GM21786 (cell line): ENCODE results near the gene RNF214.

Source experiments
- ATAC-seq: cut with Tn5 transposase; IDR thresholded peaks from one replicate; pipeline ENCODE4 v1.9.1; 2021; ENCODE audit not compliant: unreplicated experiment

Gene RNF214

DNA sequence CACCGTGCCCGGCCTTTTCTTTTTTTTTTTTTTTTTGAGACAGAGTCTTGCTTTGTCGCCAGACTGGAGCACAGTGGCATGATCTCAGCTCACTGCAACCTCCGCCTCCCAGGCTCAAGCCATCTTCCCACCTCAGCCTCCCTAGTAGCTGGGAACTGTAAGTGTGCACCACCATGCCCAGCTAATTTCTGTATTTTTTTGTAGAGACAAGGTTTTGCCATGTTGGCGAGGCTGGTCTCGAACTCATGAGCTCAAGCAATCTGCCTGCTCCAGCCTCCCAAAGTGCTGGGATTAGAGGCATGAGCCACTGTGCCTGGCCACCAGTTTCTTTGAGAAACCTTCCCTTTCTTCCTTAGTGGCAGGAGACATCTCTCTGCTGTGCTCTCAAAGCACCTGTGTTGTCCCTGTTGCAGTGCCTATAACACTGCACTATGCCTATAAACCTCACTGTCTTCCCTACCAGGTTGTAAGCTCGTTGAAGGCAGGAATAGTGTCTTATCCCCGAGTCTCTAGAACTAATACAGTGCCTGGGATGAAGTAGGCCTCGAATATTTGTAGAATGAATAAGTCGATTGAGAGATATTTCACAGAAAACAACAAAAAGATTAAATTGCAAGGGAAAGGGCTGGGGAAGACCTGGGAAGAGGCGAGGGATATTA lies 19.6 kb upstream of the RNF214 start:
- ATAC-seq: no peak

DNA sequence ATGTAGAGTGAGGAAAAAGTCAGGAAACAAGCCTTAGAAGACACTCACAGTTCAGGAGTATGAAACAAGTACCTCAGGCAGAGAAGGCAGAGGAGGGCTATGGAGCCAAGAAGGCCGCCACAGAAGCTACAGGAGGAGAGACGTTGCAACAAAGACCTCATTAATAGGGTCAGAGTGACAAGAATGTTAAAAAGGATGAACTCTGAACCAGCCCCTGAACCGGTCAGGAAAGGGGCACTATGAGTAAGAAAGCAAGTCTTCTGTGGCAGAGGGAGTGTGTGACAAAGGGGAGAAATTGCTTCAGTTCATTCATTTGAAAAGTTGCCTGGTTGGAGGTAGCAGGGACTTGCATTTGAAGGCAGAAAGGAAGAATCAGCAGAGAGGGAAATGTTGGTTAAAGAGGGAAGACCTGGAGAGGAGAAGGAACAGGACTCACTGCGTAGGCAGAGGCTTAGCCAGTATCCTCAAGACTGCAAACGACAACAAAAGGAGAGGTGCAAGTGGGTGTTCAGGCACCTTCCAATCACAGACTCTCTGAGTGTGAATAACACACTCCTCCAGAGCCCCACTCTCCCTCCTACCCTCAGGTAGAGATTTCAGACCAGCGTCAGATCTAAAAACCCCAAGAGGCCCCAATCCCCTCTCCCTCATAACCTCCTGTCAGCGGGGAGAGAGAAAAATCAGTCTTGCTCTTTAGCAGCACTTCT lies 17.9 kb upstream of the RNF214 start:
- no peak for ATAC-seq

DNA sequence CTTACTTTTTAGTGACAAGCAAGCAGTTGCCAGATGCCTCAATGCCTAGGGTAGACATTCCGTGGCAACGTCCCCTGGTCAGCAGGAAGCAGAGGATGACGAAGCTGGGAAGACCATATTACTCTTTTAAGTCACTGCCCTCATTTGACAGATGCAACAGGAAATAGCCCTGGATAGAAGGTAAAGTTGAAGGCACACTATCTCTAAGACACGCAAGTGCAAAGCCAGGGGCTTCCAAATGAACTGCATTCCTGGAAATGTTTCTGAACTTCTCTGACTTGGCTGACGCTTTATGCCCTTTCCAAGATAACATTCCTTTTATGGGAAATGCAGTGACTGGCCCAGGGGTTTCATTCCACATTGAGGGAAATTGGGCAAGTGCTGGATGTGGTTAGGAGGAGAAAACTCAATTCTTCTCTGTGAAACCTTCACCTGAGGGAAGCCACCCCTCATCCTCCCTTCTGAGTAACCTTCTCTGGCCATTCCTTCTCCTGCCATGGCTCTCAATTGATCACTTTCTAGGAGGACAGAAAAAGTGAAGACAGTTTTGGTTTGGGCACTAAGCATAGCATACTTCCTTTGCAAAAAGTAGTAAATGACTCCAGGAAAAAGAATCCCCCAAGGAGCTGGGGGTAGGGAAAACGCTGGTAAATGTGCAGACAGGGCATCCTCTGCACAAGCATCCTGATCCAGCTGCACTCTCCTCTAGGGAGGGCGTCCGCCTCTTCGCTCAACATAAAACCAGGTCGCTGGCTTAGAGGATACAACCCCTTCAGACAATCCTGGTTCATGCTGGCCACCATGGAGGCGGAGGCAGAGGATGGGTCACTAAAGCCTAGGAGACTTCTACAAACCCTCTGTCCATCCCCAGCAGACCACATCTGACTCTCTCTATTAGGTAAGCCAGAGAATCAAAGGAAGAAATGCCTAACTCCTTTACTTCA lies 15.1 kb upstream of the RNF214 start:
- ATAC-seq: no peak

DNA sequence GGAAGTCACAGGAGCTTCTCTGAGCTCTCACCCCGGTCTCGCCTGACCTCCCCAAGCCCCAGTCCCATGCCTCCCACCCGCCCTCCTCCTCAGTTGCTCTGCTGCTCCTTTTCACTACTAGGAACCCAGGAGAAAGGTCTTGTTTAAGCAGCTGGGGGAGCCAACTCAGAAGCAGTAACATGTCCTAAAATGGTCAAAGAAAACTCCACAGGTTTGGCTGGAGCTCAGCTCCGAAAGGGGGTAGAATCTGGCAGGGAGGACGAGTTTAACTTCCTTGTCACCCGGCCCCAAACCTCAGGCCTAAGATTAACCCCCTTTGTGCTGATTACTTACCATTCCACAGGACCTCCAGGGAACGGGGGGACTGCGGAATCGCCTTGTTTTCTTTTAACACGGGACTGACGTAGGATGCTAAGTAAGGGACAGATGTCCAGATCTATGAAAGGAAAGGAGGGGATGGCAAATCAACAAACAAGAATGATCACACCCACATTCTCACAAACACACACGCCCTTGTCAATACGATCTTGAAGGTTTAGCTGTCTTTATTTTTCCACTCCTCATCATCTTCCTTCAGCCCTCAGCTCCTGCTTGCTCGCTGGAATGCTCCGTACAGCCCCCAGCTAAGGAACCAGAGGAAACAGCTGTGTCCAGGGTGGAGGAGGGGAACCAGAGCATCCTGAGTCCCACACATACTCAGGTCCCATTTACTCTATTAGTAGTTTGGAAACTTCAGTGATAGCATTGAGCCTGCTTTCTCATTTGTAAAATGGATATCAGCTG lies 14.1 kb upstream of the RNF214 start:
- ATAC-seq: no peak

DNA sequence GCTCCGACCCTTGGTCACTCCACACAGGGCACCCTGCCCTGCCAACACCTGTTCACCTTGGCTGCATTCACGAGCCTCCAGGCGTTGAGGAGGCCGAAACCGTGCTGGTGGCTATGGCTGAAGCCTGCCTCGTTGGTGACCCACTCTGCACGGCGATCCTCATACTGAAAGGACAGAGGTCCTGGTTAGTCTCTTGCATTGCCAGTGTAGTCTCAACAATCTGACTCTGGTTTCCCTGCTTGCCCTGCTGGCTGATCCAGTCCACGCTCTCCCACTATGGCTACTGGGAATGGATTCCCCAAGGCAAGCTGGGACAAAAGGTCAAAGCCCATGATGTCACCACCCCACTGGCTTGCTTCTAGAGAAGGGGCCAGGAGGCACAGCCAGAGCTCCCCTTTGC lies 13.5 kb upstream of the RNF214 start:
- no peak for ATAC-seq

DNA sequence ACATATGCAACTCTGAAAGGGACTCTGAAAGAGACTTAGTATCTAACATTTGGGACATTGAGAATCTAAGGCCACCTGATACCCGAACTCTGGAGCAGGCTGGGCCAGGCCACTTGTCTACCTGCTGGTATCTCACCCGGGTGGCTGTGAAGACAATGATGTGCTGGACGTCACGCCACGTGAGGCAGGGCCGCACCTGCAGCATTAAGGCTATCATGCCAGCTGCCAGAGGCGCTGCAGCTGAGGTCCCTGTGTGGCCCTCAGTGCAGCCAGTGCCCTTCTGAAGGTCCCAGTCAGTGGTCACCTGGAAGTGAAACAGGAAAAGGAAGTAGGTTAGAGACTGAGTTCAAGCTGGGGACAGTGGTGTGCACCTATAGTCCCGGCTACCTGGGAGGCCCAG lies 13.0 kb upstream of the RNF214 start:
- no peak for ATAC-seq

DNA sequence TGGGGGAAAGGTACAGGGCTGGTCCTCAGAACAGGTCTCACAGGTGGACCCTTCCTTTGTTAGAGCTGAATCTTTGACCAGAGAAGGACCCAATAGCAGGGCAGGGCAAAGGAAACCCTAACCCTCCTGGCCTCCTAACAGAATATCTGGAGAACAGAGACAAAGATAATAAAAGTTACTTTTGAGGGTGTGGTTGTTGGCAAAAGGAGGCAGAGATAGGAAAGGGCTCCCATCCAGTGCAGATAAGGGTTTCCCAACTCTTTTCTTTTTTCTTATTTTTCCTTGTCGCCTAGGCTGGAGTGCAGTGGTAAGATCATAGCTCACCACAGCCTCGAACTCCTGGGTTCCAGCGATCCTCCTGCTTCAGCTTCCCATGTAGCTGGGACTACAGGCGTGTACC lies 12.5 kb upstream of the RNF214 start:
- no peak for ATAC-seq

DNA sequence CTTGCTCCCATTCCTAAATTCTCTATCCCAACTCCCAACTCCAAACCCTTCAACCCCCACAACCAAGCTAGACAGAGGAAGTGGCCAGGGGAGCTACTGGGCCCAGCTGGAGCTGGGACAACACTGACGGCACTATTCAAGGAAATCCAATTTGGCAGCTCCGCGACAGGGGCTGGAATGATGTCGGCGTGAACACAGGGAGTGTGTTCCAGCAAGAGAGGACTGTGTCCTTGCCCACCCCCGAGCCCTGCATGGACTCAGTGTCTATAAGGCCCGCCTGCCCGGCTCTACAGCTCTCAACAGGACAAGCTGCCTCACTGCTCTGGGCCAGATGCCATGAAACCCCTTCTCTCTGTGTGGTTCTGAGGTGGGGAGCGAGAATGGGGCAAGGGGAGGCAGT lies 11.9 kb upstream of the RNF214 start:
- no peak for ATAC-seq

DNA sequence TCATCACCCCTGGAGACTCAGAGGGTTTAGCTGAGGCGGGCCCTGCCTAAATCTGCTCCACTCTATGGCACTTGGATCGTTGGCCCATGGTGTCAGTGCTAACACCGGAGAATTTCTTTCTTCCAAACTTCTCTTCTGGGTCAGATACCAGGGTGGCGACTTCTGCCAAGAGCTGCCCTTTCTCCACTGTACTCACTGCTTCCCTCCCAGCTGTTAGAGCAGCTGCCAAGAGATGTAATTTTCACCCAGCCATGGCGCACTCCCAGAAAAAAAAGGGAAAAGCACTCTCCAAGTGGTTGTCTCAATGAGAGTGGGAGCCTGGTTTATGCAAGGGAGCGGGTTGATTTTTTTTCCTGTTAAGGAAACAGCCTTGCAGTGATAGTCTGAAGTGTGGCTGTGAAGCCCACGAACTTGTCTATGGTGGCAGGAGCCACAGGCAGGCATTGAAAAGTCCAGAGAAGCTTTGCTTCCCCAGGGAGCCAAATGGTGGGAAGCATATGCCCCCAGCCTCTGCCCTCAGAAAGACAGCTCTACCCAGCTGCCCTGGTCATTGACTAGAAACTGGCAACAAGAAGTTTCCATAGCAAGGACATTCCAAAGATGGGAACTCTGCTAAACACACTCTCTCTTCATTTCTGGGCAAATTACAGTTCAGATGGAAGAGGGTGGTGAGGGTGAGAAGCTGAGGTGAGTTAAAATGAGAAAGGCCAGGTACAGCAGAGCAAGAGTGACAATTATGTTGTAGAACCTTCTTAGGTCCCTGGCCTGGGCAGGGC lies 11.3 kb upstream of the RNF214 start:
- no peak for ATAC-seq

DNA sequence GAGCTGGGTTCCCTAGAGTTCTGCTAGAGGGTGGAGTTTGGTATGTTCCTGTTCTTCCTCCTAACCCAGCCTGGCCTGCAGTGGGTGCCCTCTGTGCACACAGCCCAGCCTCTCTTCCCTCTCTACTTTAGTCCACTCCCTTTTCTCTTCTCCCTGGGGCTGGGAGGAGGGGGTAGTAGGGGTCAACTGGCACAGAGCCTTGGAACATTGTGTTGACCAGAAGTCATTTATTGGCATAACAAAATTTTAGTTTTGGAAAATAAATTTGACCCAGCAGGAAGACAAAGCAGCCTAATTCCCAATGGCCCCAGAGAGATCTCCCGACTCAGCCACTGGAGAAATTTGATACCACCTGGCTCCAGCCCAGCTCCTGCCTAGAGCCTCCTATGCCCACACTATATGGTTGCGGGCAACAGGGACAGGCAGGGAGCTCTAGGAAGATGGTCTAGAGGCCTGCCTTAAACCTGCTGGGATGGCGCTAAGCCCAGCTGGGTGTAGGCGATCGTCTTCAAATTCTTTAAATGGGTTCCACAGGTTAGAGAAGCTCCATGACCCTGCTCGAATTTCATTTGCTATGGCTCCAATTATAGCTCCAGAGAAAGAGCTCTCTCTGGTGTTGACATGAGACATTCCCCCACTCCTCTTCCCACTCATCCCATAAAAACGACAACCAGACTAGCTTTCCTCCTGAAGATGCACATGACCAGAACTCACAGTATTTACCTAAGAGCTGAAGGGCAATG lies 10.5 kb upstream of the RNF214 start:
- no peak for ATAC-seq

DNA sequence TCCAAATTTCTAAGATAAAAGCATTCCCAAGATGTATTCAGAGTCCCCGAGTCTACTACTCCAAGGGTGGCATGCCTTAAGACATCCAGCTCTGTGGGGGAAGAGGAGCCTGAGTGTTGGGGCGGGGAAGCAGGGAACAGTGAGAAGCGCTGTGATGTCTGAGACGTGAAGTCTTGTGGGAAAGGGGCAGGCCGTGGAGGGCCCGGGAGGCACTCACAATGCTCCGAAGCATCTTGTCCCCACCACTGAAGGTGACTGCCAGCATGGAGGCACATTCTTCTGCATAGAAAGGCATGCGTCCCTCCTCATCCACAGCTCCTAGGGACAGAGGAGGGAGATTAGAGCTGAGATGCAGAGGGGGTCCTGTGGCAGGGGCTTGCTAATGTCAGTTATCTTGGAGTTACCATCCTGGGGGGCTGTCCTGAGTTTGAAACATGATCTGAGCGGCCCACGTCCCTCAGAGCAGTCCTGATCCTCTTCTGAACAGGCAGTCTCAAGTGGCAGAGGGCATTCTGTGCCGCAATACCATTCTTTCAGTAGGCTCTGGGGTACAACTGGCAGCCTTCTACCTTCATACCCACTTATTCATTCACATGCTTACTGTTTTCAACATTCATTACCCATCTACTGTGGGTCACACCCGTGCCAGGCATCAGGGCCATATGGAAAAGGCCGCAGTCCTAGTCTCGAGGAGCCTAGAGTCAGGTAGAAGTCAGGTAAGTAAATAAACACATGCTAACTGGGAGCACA lies 9.3 kb upstream of the RNF214 start:
- no peak for ATAC-seq

DNA sequence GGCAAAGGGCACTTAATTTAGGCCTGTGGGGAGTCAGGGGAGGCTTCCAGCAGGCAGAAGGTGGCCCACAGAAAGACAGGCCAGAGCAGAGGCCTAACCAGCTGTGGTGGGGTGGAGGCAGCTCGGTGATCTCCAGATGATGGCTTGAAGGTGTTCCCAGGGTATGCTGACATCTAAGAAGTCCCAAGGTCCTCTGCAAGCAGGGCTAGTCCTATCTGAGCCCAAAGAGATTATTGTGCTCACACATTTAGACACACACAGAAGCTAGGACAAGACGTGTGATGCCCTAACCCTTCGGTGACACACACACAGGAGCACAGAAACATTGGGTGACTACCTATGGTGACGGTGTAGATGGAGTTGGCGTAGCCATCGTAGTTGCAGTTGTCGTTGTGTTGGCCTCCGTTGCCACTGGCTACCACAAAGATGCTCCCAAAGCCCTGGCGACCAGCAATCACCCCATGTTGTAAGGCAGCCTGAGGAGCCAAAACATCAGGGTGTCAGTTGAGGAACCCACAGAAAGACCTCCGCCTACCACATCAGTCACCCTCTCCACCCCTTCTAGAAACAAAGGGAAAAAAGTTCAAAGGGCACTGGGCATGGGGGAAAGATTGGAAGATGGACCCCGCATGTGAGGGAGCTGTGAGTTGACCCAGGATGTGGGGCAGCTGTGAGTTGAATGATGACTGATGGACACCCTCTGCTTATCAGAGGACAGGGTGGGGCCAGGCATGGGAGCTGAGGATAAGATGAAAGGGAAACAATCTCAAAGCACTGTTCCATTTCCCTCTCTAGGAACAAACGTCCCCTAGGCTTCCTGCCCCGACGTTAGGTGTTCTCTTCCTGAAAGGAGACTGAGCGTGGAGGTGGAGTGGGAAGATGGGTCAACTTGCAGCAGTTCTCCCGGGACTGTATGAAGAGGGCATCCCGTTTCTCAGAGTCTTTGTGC lies 8.5 kb upstream of the RNF214 start:
- ATAC-seq: no peak

DNA sequence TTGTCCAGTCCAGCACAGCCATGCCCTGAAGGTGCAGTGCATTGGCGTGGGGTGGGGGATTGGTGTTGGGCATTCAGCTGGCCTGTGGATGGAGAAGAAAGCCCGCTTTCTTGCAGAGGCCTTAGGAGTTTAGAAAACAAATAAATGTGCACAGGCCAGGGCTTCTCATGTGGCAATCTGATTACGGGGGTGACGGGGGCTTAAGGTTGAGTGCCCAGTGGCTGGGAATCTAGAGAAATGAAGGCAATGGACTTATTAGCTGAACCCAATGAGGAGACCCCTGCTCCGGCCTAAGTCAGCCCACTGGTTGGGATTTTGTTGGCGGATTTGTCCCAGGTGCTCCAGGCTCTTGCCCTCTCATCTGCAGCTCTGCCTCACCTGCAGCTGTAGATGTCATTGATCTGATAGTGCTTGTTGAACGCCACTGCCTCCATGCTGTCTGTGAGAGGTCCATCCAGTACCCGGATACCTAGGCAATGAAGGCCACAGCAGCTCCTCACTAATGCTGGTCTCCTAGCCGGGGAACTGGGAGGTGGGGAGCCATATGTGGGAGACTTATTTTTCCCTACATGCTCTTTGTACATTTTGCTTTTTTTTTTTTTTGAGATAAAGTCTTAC lies 6.8 kb upstream of the RNF214 start:
- no peak for ATAC-seq

DNA sequence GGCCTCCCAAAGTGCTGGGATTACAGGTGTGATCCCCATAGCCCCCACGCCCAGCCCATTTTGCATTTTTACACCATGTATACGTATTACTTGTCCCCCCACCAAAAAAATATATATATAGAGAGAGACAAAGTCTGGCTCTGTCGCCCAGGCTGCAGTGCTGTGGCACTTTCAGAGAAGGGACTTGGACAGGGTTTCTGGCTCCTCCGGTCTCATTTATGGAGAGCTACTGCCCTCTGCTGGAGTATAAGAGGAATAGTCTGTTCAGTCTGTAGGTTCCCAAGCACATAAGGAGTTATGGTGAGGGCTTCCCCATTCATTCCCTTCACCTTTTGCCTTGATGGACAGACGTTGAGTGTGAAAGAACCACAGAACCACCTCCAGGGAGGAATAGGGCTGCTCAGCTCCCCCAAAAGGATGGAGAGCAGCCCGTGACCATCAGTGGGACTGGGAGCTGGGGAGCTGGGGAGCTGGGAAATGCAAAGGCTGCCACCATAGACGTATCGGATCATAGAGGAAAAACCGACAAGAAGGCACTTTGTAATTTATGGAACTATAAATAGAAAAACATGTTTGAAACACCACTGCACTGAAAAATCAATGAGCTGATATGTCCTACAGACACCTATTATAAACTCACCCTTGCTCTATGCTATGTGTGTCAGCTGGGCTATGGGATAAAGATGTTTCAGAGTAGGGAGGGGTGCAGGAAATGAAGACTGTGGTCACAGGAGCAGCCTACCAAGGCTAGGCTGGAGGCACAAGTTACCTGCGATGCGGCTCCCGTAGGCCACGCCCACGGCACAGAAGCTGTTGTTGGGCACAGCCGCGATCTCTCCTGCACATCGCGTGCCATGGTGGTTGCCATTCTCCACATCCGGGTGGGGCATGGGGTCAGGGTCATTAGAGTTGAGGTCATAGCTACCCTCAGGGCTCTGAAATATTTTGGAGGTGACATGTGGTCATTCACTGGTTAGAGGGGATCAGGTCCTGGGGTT lies 5.8 kb upstream of the RNF214 start:
- ATAC-seq: no peak

DNA sequence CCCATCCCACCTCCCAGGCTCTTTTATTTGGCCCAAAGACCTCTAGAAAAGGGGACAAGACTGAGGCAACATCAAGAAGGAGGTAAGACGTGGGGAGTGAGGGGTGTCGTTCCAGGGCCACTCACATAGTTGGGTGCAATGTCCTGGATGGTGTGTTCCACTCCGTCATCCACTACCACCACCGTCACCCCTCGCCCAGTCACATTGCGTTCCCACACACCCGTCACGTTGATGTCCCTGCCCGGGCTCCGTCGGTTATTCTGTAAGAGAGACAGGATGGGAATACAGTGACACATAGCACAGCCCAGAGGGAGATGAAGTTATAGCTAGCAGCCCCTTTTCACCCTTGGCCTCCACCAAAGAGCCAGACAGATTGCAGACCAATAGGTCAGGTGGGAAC lies 4.4 kb upstream of the RNF214 start:
- ATAC-seq: no peak

DNA sequence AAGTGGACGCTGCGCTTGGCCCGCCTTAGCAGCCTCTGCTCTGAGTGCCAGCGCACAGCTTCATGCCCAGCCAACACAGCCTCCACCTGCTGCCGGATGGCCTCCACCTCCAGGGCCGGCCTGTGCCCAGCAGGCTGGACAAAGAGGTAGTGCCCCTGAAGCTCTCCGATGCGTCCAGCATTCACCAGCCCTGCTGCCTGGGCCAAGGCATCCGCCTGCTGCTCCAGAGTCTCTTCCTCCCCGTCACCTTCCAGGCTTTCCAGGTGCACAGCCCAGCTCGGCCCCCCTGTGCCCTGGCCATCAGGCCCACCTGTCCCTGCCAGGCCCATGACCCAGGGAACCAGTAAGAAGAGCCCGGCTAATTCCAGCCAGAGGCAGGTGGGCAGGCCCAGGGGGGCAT lies 3.1 kb upstream of the RNF214 start:
- ATAC-seq: no peak
